Panc1 (cell line): ENCODE data around the gene KDM2B.

Source experiments
- POLR2AphosphoS5 ChIP-seq: IDR thresholded peaks from 2 replicates; pipeline ENCODE4 v1.6.1; 2012; ENCODE audit warnings: mild to moderate bottlenecking, low read depth, low read length, moderate library complexity
- SIN3A ChIP-seq: IDR thresholded peaks from 2 replicates; pipeline ENCODE4 v1.6.1; 2012; ENCODE audit warnings: low read depth, mild to moderate bottlenecking, low read length, moderate library complexity, borderline replicate concordance; ENCODE audit not compliant: insufficient read depth
- TF ChIP-seq, protein P1 (sequence below): fragments of 450-650 bp; IDR thresholded peaks from 2 replicates; pipeline ENCODE4 v1.5.1; 2017; ENCODE audit warnings: mild to moderate bottlenecking

GRCh38 chr12:121610239-121611149, 29.7 kb upstream of the KDM2B start:
- TF ChIP-seq, protein P1, sequence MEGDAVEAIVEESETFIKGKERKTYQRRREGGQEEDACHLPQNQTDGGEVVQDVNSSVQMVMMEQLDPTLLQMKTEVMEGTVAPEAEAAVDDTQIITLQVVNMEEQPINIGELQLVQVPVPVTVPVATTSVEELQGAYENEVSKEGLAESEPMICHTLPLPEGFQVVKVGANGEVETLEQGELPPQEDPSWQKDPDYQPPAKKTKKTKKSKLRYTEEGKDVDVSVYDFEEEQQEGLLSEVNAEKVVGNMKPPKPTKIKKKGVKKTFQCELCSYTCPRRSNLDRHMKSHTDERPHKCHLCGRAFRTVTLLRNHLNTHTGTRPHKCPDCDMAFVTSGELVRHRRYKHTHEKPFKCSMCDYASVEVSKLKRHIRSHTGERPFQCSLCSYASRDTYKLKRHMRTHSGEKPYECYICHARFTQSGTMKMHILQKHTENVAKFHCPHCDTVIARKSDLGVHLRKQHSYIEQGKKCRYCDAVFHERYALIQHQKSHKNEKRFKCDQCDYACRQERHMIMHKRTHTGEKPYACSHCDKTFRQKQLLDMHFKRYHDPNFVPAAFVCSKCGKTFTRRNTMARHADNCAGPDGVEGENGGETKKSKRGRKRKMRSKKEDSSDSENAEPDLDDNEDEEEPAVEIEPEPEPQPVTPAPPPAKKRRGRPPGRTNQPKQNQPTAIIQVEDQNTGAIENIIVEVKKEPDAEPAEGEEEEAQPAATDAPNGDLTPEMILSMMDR, result no peak
- TF ChIP-seq SIN3A (no peak), POLR2AphosphoS5 (no peak)
